Globus pallidus (tissue), 1 donor: Measurements from ENCODE around the gene DNAJA4.

Source experiments
- DNase-seq: peaks from one replicate; pipeline ENCODE4 v3.0.0-alpha.2; 2015; ENCODE audit warnings: low spot score

The DNAJA4 gene

GRCh38 chr15:78264304-78265136 is at the start of gene DNAJA4:
Gene DNAJA4, plus strand, starts transcription at chr15:78264562. Its CDS starts 202 bp downstream, at chr15:78264764.
- peak; percentile 56 for DNase-seq

- DNase-seq = peak; percentile 79
These were observed 47.9 kb upstream of the DNAJA4 start for GRCh38 chr15:78216276-78217104.

- no peak for DNase-seq
These were observed 43.6 kb upstream of the DNAJA4 start for GRCh38 chr15:78220713-78221112.

DNA sequence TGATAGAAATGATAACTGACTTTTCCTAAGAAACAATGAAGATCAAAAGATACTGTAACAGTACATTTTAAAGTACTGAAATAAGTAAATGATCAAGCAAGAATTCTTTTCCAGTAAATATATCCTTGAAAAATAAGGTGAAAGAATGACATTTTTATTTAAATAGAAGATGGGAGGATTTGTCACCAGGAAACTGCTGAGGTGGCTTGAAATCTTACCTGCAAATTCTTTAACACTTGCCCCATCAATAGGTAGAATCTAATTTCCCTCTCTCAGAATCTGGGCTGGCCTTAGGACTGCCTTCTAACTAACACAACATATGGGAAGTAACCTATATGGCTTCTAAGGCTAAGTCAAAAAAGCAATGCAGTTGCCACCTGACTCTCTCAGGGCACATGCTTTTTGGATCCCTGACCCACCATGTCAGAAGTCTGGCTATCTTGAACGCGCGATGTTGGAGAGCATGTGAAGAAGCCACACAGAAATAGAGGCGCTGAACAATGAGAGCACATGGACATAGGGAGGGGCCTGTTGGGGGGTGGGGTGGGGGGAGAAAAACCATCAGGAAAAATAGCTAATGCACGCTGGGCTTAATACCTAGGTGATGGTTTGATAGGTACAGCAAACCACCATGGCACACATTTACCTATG is 41.5 kb upstream of the DNAJA4 start:
- no peak for DNase-seq

GRCh38 chr15:78223396-78224022 is 40.9 kb upstream of the DNAJA4 start:
- no peak for DNase-seq

DNA sequence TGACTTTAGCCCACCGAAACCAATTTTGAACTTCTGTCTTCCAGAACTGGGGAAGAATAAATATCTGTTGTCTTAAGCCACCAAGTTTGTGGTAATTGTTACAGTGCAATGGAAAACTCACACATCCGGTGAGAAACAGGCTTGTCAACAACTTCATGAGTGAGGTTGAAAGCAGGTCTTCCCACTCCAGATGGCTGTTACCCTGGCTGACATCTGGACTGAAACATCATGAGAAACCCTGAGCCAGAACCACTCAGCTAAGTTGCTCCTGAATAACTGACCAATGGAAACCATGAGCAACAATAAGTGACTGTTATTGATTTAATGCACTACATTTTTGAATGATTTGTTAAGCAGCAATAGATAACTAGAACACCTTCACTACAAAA is 40.3 kb upstream of the DNAJA4 start:
- no peak for DNase-seq

- no peak for DNase-seq
These were observed 38.4 kb upstream of the DNAJA4 start for GRCh38 chr15:78225783-78226541.

GRCh38 chr15:78228356-78228996 is 35.9 kb upstream of the DNAJA4 start:
- no peak for DNase-seq

DNA sequence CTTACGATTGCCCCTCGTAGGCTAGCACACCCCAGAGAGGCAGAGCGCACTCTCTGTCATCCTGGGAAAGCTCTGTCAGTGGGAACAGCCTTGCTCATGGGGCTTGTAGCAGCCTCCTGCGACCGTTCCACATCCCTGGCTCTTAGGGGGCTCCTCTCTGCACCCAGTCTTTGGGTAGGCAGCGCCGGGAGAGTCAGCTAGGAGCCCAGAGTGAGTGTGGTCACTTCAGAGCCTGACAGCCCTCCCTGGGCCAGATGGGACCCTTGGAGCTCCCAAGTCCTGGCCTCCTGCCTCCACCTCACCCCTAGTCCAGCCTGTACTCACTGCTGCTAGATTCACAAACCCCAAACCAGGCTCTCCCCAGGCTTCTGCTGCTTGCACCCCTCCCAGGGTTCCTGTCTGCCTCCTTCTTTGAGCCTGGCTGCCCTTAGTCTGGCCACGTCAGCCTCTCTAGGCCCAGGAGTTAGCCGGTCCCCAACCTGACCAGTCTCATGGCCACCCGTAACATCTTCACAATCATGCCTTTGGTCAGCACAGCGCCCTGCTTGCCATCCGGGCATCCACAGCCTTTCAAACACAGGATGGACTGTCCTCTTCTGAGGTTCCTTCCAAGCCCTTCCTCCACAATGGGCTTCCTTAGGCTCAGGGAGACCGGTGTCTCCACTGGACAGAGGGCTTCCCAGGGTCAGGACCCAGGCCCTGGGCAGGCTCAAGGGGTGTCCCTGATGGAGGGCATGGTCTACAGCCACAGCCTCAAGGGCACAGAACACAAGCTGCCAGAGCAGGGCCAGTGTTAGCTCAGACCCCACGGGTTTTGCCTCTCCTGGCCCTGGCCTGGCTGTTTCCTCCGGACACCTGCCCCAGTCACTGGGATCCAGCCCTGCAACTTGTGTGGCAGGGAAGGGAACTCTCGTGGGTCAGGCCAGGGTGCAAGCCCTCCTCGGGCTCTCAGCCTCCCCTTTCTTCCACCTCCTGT is 34.6 kb upstream of the DNAJA4 start:
- no peak for DNase-seq

DNA sequence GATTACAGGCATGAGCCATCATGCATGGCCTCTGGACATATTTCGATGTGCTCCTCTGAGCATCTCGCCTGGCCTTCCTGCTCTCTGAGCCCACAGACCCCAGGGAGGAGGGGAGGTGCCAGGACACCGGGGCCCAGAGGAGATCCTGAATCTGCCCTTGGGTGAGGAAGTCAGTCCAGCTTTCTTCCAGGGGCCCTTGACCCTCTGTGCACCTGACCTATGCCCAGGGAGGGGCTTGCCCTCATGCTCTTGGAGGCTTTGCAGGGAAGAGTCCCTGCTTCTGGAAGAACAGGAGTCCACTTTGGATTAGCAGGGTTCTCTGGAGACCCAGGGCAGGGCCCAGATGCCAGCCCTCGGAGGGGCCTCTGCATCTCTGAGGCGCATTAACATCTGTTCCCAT is 31.4 kb upstream of the DNAJA4 start:
- no peak for DNase-seq

- no peak for DNase-seq
These were observed 30.9 kb upstream of the DNAJA4 start for GRCh38 chr15:78233496-78233895.

GRCh38 chr15:78234515-78235040 is 29.8 kb upstream of the DNAJA4 start, which contains the start of gene ACSBG1:
Gene ACSBG1, minus strand, starts transcription at chr15:78234565. Its CDS starts 64 bp downstream, at chr15:78234501.
- no peak for DNase-seq

GRCh38 chr15:78236491-78236890 is 27.9 kb upstream of the DNAJA4 start:
- no peak for DNase-seq

DNA sequence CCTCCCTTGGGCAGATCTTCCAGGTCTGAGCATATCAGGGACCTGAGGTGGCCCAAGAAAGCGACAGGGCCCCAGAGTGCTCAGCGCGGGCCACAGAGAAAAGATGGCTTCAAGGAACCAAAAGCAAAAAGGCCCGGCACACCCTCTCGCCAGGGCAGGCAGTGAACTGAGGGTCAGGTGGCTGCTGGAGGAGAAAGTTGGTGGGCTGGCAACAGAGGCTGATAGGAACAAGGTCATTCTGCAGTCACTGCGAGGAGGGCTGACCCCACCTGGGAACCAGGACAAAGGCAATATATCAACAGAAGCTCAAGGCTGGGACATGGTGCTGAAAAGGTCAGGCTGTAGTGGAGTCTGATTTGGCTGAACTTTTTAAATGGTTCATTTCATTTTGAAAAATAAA is 27.2 kb upstream of the DNAJA4 start:
- no peak for DNase-seq

GRCh38 chr15:78239811-78240210 is 24.6 kb upstream of the DNAJA4 start:
- no peak for DNase-seq

GRCh38 chr15:78241017-78241416 is 23.3 kb upstream of the DNAJA4 start:
- DNase-seq = peak; percentile 80

GRCh38 chr15:78242128-78242527 is 22.2 kb upstream of the DNAJA4 start:
- DNase-seq = no peak

- DNase-seq = no peak
These were observed 21.3 kb upstream of the DNAJA4 start for GRCh38 chr15:78243058-78243457.

- no peak for DNase-seq
These were observed 20.8 kb upstream of the DNAJA4 start for GRCh38 chr15:78243491-78243941.
